ENCODE data around the gene MCTP1. TPM values are rescaled to one million over a fixed set of nuclear protein-coding genes. Genes with fewer than 3 reads are reported as not detected.

Gene MCTP1
- total and polyA plus RNA-seq, 10 of the 15 experiments (the other 5 are each of a cell fraction or from before 2014, with no cell fraction given) = 12.6 to 45.9 (median 18.8) TPM

DNA sequence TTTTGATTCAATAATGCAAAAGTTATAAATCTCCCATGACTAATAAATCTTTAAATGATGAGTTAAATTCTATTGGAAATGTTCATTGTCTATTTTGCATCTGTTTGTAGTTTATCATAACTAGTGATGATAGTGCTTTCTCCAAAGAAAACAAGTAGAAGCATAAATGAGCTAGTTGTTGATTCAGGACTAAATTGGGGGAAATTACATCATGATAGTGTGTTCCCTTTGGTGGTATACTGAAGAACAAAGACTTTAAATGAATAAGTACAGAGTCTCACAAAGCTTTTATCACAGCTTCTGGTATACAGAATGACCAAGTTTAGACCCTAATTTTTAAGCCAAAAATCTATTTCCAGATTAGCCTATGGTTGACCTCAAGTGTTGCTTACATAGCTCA is 173.8 kb downstream of the MCTP1 start (continued):
- TF ChIP-seq, protein P1, sequence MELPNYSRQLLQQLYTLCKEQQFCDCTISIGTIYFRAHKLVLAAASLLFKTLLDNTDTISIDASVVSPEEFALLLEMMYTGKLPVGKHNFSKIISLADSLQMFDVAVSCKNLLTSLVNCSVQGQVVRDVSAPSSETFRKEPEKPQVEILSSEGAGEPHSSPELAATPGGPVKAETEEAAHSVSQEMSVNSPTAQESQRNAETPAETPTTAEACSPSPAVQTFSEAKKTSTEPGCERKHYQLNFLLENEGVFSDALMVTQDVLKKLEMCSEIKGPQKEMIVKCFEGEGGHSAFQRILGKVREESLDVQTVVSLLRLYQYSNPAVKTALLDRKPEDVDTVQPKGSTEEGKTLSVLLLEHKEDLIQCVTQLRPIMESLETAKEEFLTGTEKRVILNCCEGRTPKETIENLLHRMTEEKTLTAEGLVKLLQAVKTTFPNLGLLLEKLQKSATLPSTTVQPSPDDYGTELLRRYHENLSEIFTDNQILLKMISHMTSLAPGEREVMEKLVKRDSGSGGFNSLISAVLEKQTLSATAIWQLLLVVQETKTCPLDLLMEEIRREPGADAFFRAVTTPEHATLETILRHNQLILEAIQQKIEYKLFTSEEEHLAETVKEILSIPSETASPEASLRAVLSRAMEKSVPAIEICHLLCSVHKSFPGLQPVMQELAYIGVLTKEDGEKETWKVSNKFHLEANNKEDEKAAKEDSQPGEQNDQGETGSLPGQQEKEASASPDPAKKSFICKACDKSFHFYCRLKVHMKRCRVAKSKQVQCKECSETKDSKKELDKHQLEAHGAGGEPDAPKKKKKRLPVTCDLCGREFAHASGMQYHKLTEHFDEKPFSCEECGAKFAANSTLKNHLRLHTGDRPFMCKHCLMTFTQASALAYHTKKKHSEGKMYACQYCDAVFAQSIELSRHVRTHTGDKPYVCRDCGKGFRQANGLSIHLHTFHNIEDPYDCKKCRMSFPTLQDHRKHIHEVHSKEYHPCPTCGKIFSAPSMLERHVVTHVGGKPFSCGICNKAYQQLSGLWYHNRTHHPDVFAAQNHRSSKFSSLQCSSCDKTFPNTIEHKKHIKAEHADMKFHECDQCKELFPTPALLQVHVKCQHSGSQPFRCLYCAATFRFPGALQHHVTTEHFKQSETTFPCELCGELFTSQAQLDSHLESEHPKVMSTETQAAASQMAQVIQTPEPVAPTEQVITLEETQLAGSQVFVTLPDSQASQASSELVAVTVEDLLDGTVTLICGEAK (IDR thresholded peaks at IDR 0.05; ENCODE audit: borderline replicate concordance) = no peak

DNA sequence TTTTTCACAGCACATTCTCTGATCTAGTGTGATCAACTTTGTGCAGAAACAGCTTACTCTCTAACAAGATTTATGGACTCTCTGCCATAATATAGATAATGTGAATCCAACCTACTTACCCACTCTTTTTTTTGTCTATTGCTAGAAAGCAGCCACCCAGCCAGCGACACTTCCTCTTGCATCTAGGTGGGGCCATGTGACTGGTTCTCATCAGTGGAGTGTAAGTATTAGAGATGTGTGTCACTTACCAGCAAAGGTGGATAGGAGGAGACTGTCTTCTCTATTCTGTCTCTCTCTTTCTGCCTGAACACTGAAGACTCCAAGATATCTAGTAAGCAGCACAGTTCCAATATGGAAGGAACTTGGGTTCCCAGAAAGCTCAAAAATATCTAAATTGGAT is 174.8 kb downstream of the MCTP1 start:
- 0% methylated on average over 1 of the region's 1 CpG for WGBS (ENCODE audit: insufficient coverage, insufficient replicate concordance, low lambda C conversion rate, missing lambda C conversion rate)
- no peaks in the 10 kb centered on the region for H3K4me1 ChIP-seq (ENCODE audit: control insufficient read depth, insufficient read depth, low read length)
- ATAC-seq (peak; percentile 78), DNase-seq (ENCODE audit: low read depth, low spot score) (no peak), FAIRE-seq (no peak)
- H2AFZ ChIP-seq (ENCODE audit: control insufficient read depth, low read depth, low read length) = no peak overlapping the region
- no peaks in the 10 kb centered on the region for H4K20me1 ChIP-seq (ENCODE audit: control insufficient read depth, insufficient read depth)
- ChIA-PET RAD21 (ENCODE audit: unreplicated experiment) (interaction anchor here (0.8 to 1.6 kb wide), 3 partner anchors 8 to 373 kb away, joined by 3 to 7 read pairs (median 4); no protein-coding TSS in a partner anchor), POLR2A (no interaction called here), CTCF (interaction anchor here (0.8 to 1.9 kb wide), 3 partner anchors 12 to 141 kb away, joined by 3 to 15 read pairs (median 3); no protein-coding TSS in a partner anchor), SMC1A (ENCODE audit: uncharacterized antibody, unreplicated experiment) (interaction anchor here (0.9 to 4.6 kb wide), 7 partner anchors 8 to 142 kb away, joined by 3 to 19 read pairs (median 13); no protein-coding TSS in a partner anchor)
- H3K9me3 ChIP-seq (replicated peaks; ENCODE audit: control insufficient read depth, insufficient read depth, low read length) = no peaks in the 10 kb centered on the region; the same call in 2 of the 3 replicates
- H3K27ac ChIP-seq (ENCODE audit: control insufficient read depth, insufficient read depth) = no peak overlapping the region
- intact Hi-C loops (cut with micrococcal nuclease; ENCODE audit: unreplicated experiment) = no loop called here
- H3K9ac ChIP-seq (ENCODE audit: control insufficient read depth, insufficient read depth, low read length) = no peak overlapping the region
- TF ChIP-seq SPI1 (IDR thresholded peaks at IDR 0.05; ENCODE audit: borderline replicate concordance, insufficient read depth, low read depth, low read length) (peak; percentile 42; the same call in 1 of the 2 replicates), TCF7 (IDR thresholded peaks at IDR 0.05; ENCODE audit: borderline replicate concordance) (no peak), RAD51 (IDR thresholded peaks at IDR 0.05) (peak; percentile 34; the same call in 1 of the 2 replicates)
- TF ChIP-seq, protein P2, sequence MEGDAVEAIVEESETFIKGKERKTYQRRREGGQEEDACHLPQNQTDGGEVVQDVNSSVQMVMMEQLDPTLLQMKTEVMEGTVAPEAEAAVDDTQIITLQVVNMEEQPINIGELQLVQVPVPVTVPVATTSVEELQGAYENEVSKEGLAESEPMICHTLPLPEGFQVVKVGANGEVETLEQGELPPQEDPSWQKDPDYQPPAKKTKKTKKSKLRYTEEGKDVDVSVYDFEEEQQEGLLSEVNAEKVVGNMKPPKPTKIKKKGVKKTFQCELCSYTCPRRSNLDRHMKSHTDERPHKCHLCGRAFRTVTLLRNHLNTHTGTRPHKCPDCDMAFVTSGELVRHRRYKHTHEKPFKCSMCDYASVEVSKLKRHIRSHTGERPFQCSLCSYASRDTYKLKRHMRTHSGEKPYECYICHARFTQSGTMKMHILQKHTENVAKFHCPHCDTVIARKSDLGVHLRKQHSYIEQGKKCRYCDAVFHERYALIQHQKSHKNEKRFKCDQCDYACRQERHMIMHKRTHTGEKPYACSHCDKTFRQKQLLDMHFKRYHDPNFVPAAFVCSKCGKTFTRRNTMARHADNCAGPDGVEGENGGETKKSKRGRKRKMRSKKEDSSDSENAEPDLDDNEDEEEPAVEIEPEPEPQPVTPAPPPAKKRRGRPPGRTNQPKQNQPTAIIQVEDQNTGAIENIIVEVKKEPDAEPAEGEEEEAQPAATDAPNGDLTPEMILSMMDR (IDR thresholded peaks at IDR 0.05 in 2 of 3, conservative IDR thresholded peaks at IDR 0.05 in 1 of 3; ENCODE audit: control insufficient read depth in 2 of 3, extremely low read depth in 1 of 3, insufficient read depth in 1 of 3, low read depth in 3 of 3, low read length in 3 of 3) = peak in 1 of 3 experiments; percentile 18; a peak in 2 of 6 replicates
- no peaks in the 10 kb centered on the region for H3K27me3 ChIP-seq (replicated peaks in 1 of 2; ENCODE audit: control insufficient read depth in 2 of 2, insufficient read depth in 2 of 2, low read length in 1 of 2)
- BruUV-seq (replicated peaks) = no TSS peak
- in situ Hi-C loops (cut with MboI) = no loop called here
- no peak overlapping the region for H3K4me3 ChIP-seq
- H3K4me2 ChIP-seq (ENCODE audit: control insufficient read depth, insufficient read depth) = no peak overlapping the region
- H3K36me3 ChIP-seq (ENCODE audit: control insufficient read depth in 2 of 2, insufficient read depth in 2 of 2, low read length in 1 of 2) = no peaks in the 10 kb centered on the region
- H3K79me2 ChIP-seq (ENCODE audit: control insufficient read depth, insufficient read depth, low read length) = no peaks in the 10 kb centered on the region

Data from GM12878 (cell line).